ENCODE measurements around the gene RAD51B. TPM values are rescaled to one million over a fixed set of nuclear protein-coding genes. Genes with fewer than 3 reads are reported as not detected.

The RAD51B gene
- total and polyA plus RNA-seq, 9 of the 15 experiments (the other 6 are each of a cell fraction or from before 2014, with no cell fraction given): 8.5 to 17.3 (median 11.3) TPM

GRCh38 chr14:68573722-68574121, 754.1 kb downstream of the RAD51B start:
- intact Hi-C loops (cut with micrococcal nuclease) (no loop called here), in situ Hi-C loops (cut with MboI) (no loop called here)
- no peaks in the 10 kb centered on the region for H3K79me2 ChIP-seq (ENCODE audit: control insufficient read depth, insufficient read depth, low read length)
- 0% methylated on average over 1 of the region's 2 CpGs for WGBS (ENCODE audit: insufficient coverage, low coverage, missing lambda C conversion rate)
- H3K9ac ChIP-seq (ENCODE audit: insufficient read depth in 1 of 2, low read depth in 2 of 2, low read length in 2 of 2): no peak overlapping the region
- ChIA-PET CTCF (ENCODE audit: low intra/inter-chr PET ratio) (no interaction called here), POLR2A (interaction anchor here (1.5 kb wide), 1 partner anchor 11 kb away, joined by 3 read pairs; no protein-coding TSS in a partner anchor)
- no peaks in the 10 kb centered on the region for H3K9me3 ChIP-seq (replicated peaks; ENCODE audit: control insufficient read depth, insufficient read depth, low read depth, low read length)
- no peak for FAIRE-seq
- no peaks in the 10 kb centered on the region for H4K20me1 ChIP-seq (replicated peaks; ENCODE audit: control insufficient read depth, insufficient read depth, low read length)
- no peaks in the 10 kb centered on the region for H3K9me1 ChIP-seq (ENCODE audit: control insufficient read depth, insufficient read depth, low read length)
- 0 out of 2 replicates have a peak, but pooled peaks have one; percentile 25 for TF ChIP-seq EGR1 (conservative IDR thresholded peaks at IDR 0.05)
- TF ChIP-seq ZNF212 (CRISPR knock-in tag; IDR thresholded peaks at IDR 0.05): no peak
- H3K4me3 ChIP-seq: no peak overlapping the region
- H2AFZ ChIP-seq (ENCODE audit: low read depth, low read length): no peak overlapping the region
- no peak overlapping the region for H3K27ac ChIP-seq (ENCODE audit: extremely low read depth, low read depth, low read length)
- H3K36me3 ChIP-seq (ENCODE audit: control insufficient read depth, insufficient read depth, low read length): no peaks in the 10 kb centered on the region
- no peak overlapping the region for H3K4me2 ChIP-seq (ENCODE audit: insufficient read depth, low read length)
- H3K4me1 ChIP-seq (replicated peaks in 1 of 2; ENCODE audit: control insufficient read depth in 2 of 2, insufficient read depth in 2 of 2, low read length in 2 of 2): no peaks in the 10 kb centered on the region; a peak in 1 of 5 replicates
- no TSS peak for BruUV-seq (replicated peaks)
- H3K27me3 ChIP-seq (ENCODE audit: control insufficient read depth in 2 of 2, insufficient read depth in 2 of 2, low read length in 2 of 2): no peaks in the 10 kb centered on the region
- DNase-seq (ENCODE audit: extremely low read depth in 1 of 4, low spot score in 3 of 4): no peak
- ATAC-seq: no peak

GRCh38 chr14:68574461-68574860, 754.9 kb downstream of the RAD51B start:
- H3K27ac ChIP-seq (ENCODE audit: extremely low read depth, low read depth, low read length): no peak overlapping the region
- H3K9me1 ChIP-seq (ENCODE audit: control insufficient read depth, insufficient read depth, low read length): no peaks in the 10 kb centered on the region
- DNase-seq (ENCODE audit: extremely low read depth in 1 of 4, low spot score in 3 of 4): no peak
- H3K4me2 ChIP-seq (ENCODE audit: insufficient read depth, low read length): no peak overlapping the region
- intact Hi-C loops (cut with micrococcal nuclease): no loop called here
- no peak overlapping the region for H2AFZ ChIP-seq (ENCODE audit: low read depth, low read length)
- no peak overlapping the region for H3K4me3 ChIP-seq
- in situ Hi-C loops (cut with MboI): no loop called here
- ATAC-seq: no peak
- FAIRE-seq: no peak
- WGBS (ENCODE audit: insufficient coverage, low coverage, missing lambda C conversion rate): 20% methylated on average over 3 of the region's 3 CpGs
- no peaks in the 10 kb centered on the region for H3K27me3 ChIP-seq (ENCODE audit: control insufficient read depth in 2 of 2, insufficient read depth in 2 of 2, low read length in 2 of 2)
- H3K36me3 ChIP-seq (ENCODE audit: control insufficient read depth, insufficient read depth, low read length): no peaks in the 10 kb centered on the region
- H3K4me1 ChIP-seq (replicated peaks in 1 of 2; ENCODE audit: control insufficient read depth in 2 of 2, insufficient read depth in 2 of 2, low read length in 2 of 2): no peaks in the 10 kb centered on the region; a peak in 1 of 5 replicates
- H3K9me3 ChIP-seq (replicated peaks; ENCODE audit: control insufficient read depth, insufficient read depth, low read depth, low read length): no peaks in the 10 kb centered on the region
- no peaks in the 10 kb centered on the region for H3K79me2 ChIP-seq (ENCODE audit: control insufficient read depth, insufficient read depth, low read length)
- BruUV-seq (replicated peaks): no TSS peak
- H4K20me1 ChIP-seq (replicated peaks; ENCODE audit: control insufficient read depth, insufficient read depth, low read length): no peaks in the 10 kb centered on the region
- CTCF ChIA-PET (ENCODE audit: low intra/inter-chr PET ratio): no interaction called here
- H3K9ac ChIP-seq (ENCODE audit: insufficient read depth in 1 of 2, low read depth in 2 of 2, low read length in 2 of 2): no peak overlapping the region
- POLR2A ChIA-PET: interaction anchor here (0.9 to 1.8 kb wide), 4 partner anchors 10 to 18 kb away, joined by 3 to 4 read pairs (median 4); no protein-coding TSS in a partner anchor
- no peak for TF ChIP-seq DLX4 (CRISPR knock-in tag; IDR thresholded peaks at IDR 0.05)
- TF ChIP-seq ZNF3 (CRISPR knock-in tag; IDR thresholded peaks at IDR 0.05): no peak
- TF ChIP-seq EP300 (IDR thresholded peaks at IDR 0.05; ENCODE audit: low read length): no peak
- no peak for TF ChIP-seq PHF21A (IDR thresholded peaks at IDR 0.05; ENCODE audit: borderline replicate concordance, low read depth)
- TF ChIP-seq POU5F1 (IDR thresholded peaks at IDR 0.05; ENCODE audit: borderline replicate concordance, low read depth, low read length, partially characterized antibody): no peak
- TF ChIP-seq USF1 (CRISPR knock-in tag; IDR thresholded peaks at IDR 0.05): no peak
- no peak for TF ChIP-seq ETV5 (CRISPR knock-in tag; IDR thresholded peaks at IDR 0.05; ENCODE audit: low read depth)
- no peak for TF ChIP-seq NEUROD1 (IDR thresholded peaks at IDR 0.05; ENCODE audit: borderline replicate concordance, low read depth, low read length, partially characterized antibody)
- TF ChIP-seq POLR2G (IDR thresholded peaks at IDR 0.05; ENCODE audit: low read depth, low read length): no peak
- TF ChIP-seq SMAD3 (CRISPR knock-in tag; conservative IDR thresholded peaks at IDR 0.05): no peak
- no peak for TF ChIP-seq ARID1B (IDR thresholded peaks at IDR 0.05)
- TF ChIP-seq SIN3A (IDR thresholded peaks at IDR 0.05; ENCODE audit: borderline replicate concordance in 2 of 2, control insufficient read depth in 1 of 2, low read depth in 2 of 2, low read length in 2 of 2): no peak
- no peak for TF ChIP-seq PML (IDR thresholded peaks at IDR 0.05; ENCODE audit: low read length)

All from K562 (cell line).